K562 (cell line): Measurements from ENCODE around the gene HAUS3. TPM values are rescaled to one million over a fixed set of nuclear protein-coding genes. Genes with fewer than 3 reads are reported as not detected.

ENCODE experiments used
- ATAC-seq: fragments of 200-7000 bp; cut with Tn5 transposase; 3 replicates; pipeline ENCODE4 v1.9.1; 2020; ENCODE audit warnings: moderate library complexity
- BruUV-seq: library from RNA; stranded (reverse); fragments of 400-500 nt; replicated peaks from 2 replicates; lab custom pipeline; 2021; lab: Mats Ljungman, UMichigan
- CTCF ChIA-PET: fragments of 300-600 bp; formaldehyde crosslinking; extraction: SDS; loops from one replicate; lab custom pipeline; 2021; ENCODE audit warnings: low intra/inter-chr PET ratio; lab: Yijun Ruan, JAX
- POLR2A ChIA-PET: fragments of 300-600, 350-650 bp; sonication (Branson Sonifier 250); formaldehyde crosslinking; extraction: SDS; loops from one replicate; lab custom pipeline; 2021; ENCODE audit warnings: antibody characterized with exemption, inconsistent platforms; lab: Yijun Ruan, JAX
- DNase-seq, 4 experiments: peaks; one replicate each; pipeline versions ENCODE4 v3.0.0 to v3.0.0-alpha.2; 2011 to 2018; ENCODE audit warnings: low spot score in 3 of 4, mixed read lengths in 3 of 4; ENCODE audit errors: extremely low read depth in 1 of 4
- FAIRE-seq: peaks from 2 replicates; lab custom pipeline; 2011; peaks lifted over from hg19 to GRCh38; lab: Jason Lieb, UNC
- H2AFZ ChIP-seq: 2 replicates; pipeline ENCODE4 v1.6.0; 2011; ENCODE audit warnings: low read depth, low read length, control low read depth, inconsistent platforms
- H3K27ac ChIP-seq: fragments of 200-600 bp; 3 replicates; pipeline ENCODE4 v1.8.0; 2011; ENCODE audit warnings: low read depth, mild to moderate bottlenecking, control low read depth, inconsistent platforms, low read length, moderate library complexity, mixed read lengths; ENCODE audit errors: extremely low read depth
- H3K27me3 ChIP-seq, 2 experiments: fragments of 300-600 bp in 1 of 2; 2 replicates in 1 of 2; 3 replicates in 1 of 2; pipeline versions ENCODE4 v1.6.0 to v1.8.0; 2011; ENCODE audit warnings: inconsistent platforms in 2 of 2, low read length in 2 of 2, mild to moderate bottlenecking in 1 of 2, mixed read lengths in 1 of 2, moderate library complexity in 1 of 2; ENCODE audit not compliant: control insufficient read depth in 2 of 2, insufficient read depth in 2 of 2
- H3K36me3 ChIP-seq: fragments of 300-600 bp; 3 replicates; pipeline ENCODE4 v1.8.0; 2011; ENCODE audit warnings: mild to moderate bottlenecking, low read length, inconsistent platforms; ENCODE audit not compliant: control insufficient read depth, insufficient read depth
- H3K4me1 ChIP-seq, 2 experiments: fragments of 200-600 bp in 1 of 2; replicated peaks in 1 of 2; 2 replicates in 1 of 2; 3 replicates in 1 of 2; pipeline versions ENCODE4 v1.5.1 to v1.8.0; 2011; ENCODE audit warnings: inconsistent platforms in 2 of 2, low read length in 2 of 2, mild to moderate bottlenecking in 1 of 2, mixed read lengths in 1 of 2, moderate library complexity in 1 of 2; ENCODE audit not compliant: control insufficient read depth in 2 of 2, insufficient read depth in 2 of 2
- H3K4me2 ChIP-seq: 2 replicates; pipeline ENCODE4 v1.6.1; 2011; ENCODE audit warnings: low read length, control low read depth, inconsistent platforms, mixed read lengths; ENCODE audit not compliant: insufficient read depth
- H3K4me3 ChIP-seq: fragments of 200-600 bp; sonication (generic), shearing (Covaris generic); 2 replicates; pipeline ENCODE4 v1.5.1; 2016; ENCODE audit warnings: control low read depth, inconsistent platforms
- H3K79me2 ChIP-seq: fragments of 200-600 bp; 3 replicates; pipeline ENCODE4 v1.8.0; 2011; ENCODE audit warnings: low read length, inconsistent platforms; ENCODE audit not compliant: control insufficient read depth, insufficient read depth
- H3K9ac ChIP-seq, 2 experiments: 2 replicates each; pipeline versions ENCODE4 v1.6.0 to v1.6.1; 2011; ENCODE audit warnings: low read depth in 2 of 2, low read length in 2 of 2, control low read depth in 1 of 2, inconsistent platforms in 1 of 2, mild to moderate bottlenecking in 1 of 2, mixed read lengths in 1 of 2; ENCODE audit not compliant: insufficient read depth in 1 of 2
- H3K9me1 ChIP-seq: one replicate; pipeline ENCODE4 v1.6.0; 2011; ENCODE audit warnings: inconsistent platforms, mild to moderate bottlenecking, low read length, moderate library complexity; ENCODE audit not compliant: control insufficient read depth, insufficient read depth
- H3K9me3 ChIP-seq: replicated peaks from 2 replicates; pipeline ENCODE4 v1.5.1; 2011; ENCODE audit warnings: low read depth, low read length, inconsistent platforms; ENCODE audit not compliant: control insufficient read depth, insufficient read depth
- H4K20me1 ChIP-seq: replicated peaks from 2 replicates; pipeline ENCODE4 v1.6.1; 2011; ENCODE audit warnings: low read length, inconsistent platforms, mixed read lengths; ENCODE audit not compliant: control insufficient read depth, insufficient read depth
- BMI1 ChIP-seq: fragments of 150-350 bp; IDR thresholded peaks from 2 replicates; pipeline ENCODE4 v1.6.1; 2014; ENCODE audit warnings: low read length
- POLR3A ChIP-seq: IDR thresholded peaks from 2 replicates; pipeline ENCODE4 v1.6.1; 2011; ENCODE audit warnings: borderline replicate concordance, mild to moderate bottlenecking, moderate library complexity; ENCODE audit not compliant: insufficient read length, insufficient read depth; ENCODE audit errors: extremely low read depth
- RBM34 ChIP-seq: fragments of 200-400 bp; formaldehyde crosslinking; IDR thresholded peaks from 2 replicates; pipeline ENCODE4 v1.6.1; 2018; ENCODE audit warnings: low read length, borderline replicate concordance; ENCODE audit not compliant: insufficient read depth
- RFX5 ChIP-seq: IDR thresholded peaks from 2 replicates; pipeline ENCODE4 v1.6.1; 2011; ENCODE audit warnings: low read depth, mild to moderate bottlenecking, improper control_type of control experiment, low read length
- SMC3 ChIP-seq: conservative IDR thresholded peaks from 2 replicates; pipeline ENCODE4 v1.6.1; 2011; ENCODE audit warnings: low read depth, low read length, improper control_type of control experiment; ENCODE audit not compliant: insufficient read depth
- ZNF146 ChIP-seq: IDR thresholded peaks from one replicate; pipeline ENCODE4 v1.6.1; 2018; ENCODE audit warnings: missing compliant biosample characterization; ENCODE audit not compliant: unreplicated experiment
- ZNF174 ChIP-seq: fragments of 250-450 bp; sonication (Bioruptor Pico); IDR thresholded peaks from 2 replicates; pipeline ENCODE4 v1.4.0; 2020; ENCODE audit warnings: mild to moderate bottlenecking
- ZNF589 ChIP-seq: fragments of 200-800 bp; sonication (Bioruptor generic); IDR thresholded peaks from 2 replicates; pipeline ENCODE4 v1.6.1; 2016; ENCODE audit warnings: low read depth, missing genetic modification characterization, missing compliant biosample characterization
- ZNF696 ChIP-seq: fragments of 250-450 bp; sonication (Bioruptor Pico); conservative IDR thresholded peaks from 2 replicates; pipeline ENCODE4 v1.4.0; 2020; ENCODE audit warnings: mild to moderate bottlenecking, moderate library complexity
- WGBS: fragments of 100-300 bp; shearing (Covaris generic); methylation state at CpG from one replicate; pipeline ENCODE4 v1.1.6; 2016; ENCODE audit warnings: low coverage, mixed read lengths; ENCODE audit not compliant: insufficient coverage; ENCODE audit errors: missing lambda C conversion rate; 5-methylcytosine and 5-hydroxymethylcytosine counted together
- in situ Hi-C: fragments of 300-500 bp; cut with MboI; formaldehyde crosslinking; loops from 4 replicates; pipeline ENCODE4 v1.15.0; 2018; ENCODE audit warnings: inconsistent platforms, mixed read lengths
- intact Hi-C: fragments of 100-400 bp; cut with micrococcal nuclease; formaldehyde crosslinking; loops from 2 replicates; pipeline ENCODE4 v1.14.2; 2022
- polyA plus RNA-seq, 8 experiments: library from polyadenylated mRNA; depleted of rRNA in 4 of 8; stranded (reverse) in 5 of 8; unstranded in 3 of 8; fragments of >200 nt; fragmentation: Nextera tagmentation in 2 of 8; fragmentation: Illumina TruSeq in 1 of 8; extraction: Ambion mirVana in 2 of 8; extraction: Trizol in 1 of 8; gene quantifications; 2 replicates each; pipeline versions ENCODE4 v1.2.1 to v1.2.3, GENCODE V29; 2011 to 2014; ENCODE audit warnings: inconsistent platforms in 1 of 8, missing spikeins in 1 of 8
- total RNA-seq, 7 experiments: library from RNA; depleted of rRNA in 6 of 7; stranded (reverse); fragments of >200 nt in 6 of 7; fragmentation: Illumina TruSeq in 2 of 7; extraction: Trizol in 2 of 7; gene quantifications; 2 replicates each; pipeline versions ENCODE4 v1.2.1 to v1.2.3, GENCODE V29; 2011 to 2021; ENCODE audit warnings: low replicate concordance in 1 of 7
- TF ChIP-seq, protein P1 (sequence below): sonication (generic); formaldehyde crosslinking; IDR thresholded peaks from 2 replicates; pipeline ENCODE4 v1.5.0; 2020; ENCODE audit warnings: missing genetic modification reagents
- TF ChIP-seq, protein P2 (sequence below): sonication (generic); formaldehyde crosslinking; IDR thresholded peaks from 2 replicates; pipeline ENCODE4 v1.8.0; 2023; ENCODE audit warnings: mild to moderate bottlenecking, missing genetic modification reagents
- TF ChIP-seq, protein P3 (sequence below): sonication (generic); formaldehyde crosslinking; IDR thresholded peaks from 2 replicates; pipeline ENCODE4 v1.8.0; 2022; ENCODE audit warnings: mild to moderate bottlenecking, missing genetic modification reagents
- TF ChIP-seq, protein P4 (sequence below): sonication (generic); formaldehyde crosslinking; IDR thresholded peaks from 2 replicates; pipeline ENCODE4 v1.9.0; 2022; ENCODE audit warnings: mild to moderate bottlenecking, missing genetic modification reagents

The HAUS3 gene
- total and polyA plus RNA-seq, 9 of the 15 experiments (the other 6 are each of a cell fraction or from before 2014, with no cell fraction given), result 8.9 to 25.7 (median 21.5) TPM

DNA sequence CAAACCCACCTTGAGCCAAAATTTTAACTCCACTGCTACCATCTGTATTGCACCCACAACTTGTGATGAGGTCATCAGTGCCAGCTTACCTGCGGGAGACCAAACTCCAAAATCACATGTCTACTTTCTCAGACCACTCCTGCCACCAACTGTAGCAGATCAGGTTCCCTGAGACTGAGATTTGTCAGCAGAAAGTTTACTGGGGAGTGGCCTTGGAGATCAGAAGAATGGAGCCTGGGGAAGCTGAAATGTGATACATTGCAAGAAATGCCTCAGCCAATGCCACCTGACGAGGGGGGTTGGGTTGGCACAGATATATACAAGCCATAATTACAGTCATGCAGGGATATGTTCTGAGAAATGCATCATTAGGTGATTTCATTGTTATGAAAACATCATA lies 19.1 kb downstream of the HAUS3 start:
- no peaks in the 10 kb centered on the region for H3K79me2 ChIP-seq
- H3K4me3 ChIP-seq, result no peak overlapping the region
- H2AFZ ChIP-seq, result no peak overlapping the region
- 0 out of 2 replicates have a peak, but pooled peaks cover 7% of the 10 kb centered on the region for H4K20me1 ChIP-seq
- no peak for FAIRE-seq
- no TSS peak for BruUV-seq
- in situ Hi-C loops (loop anchor here (10.0 kb wide), 1 partner anchor 222 kb away; no protein-coding TSS in a partner anchor), intact Hi-C loops (loop anchor here (5.0 kb wide), 1 partner anchor 129 kb away; no protein-coding TSS in a partner anchor)
- H3K9me3 ChIP-seq, result no peaks in the 10 kb centered on the region
- 77% methylated on average over 2 of the region's 2 CpGs for WGBS
- peaks cover 19% of the 10 kb centered on the region; the same call in 2 of the 3 replicates for H3K36me3 ChIP-seq
- H3K4me2 ChIP-seq, result no peak overlapping the region
- H3K9me1 ChIP-seq, result no peaks in the 10 kb centered on the region
- no peak overlapping the region; a peak in 1 of 4 replicates for H3K9ac ChIP-seq
- CTCF ChIA-PET, result interaction anchor here (0.5 kb wide), 1 partner anchor 10 kb away, joined by 3 read pairs; no protein-coding TSS in a partner anchor
- ATAC-seq, result no peak
- no peaks in the 10 kb centered on the region for H3K27me3 ChIP-seq
- no peak overlapping the region for H3K27ac ChIP-seq
- DNase-seq, result no peak
- POLR2A ChIA-PET, result interaction anchor here (1.0 to 1.2 kb wide), 2 partner anchors 18 to 35 kb away, joined by 3 to 4 read pairs; no protein-coding TSS in a partner anchor
- no peaks in the 10 kb centered on the region; a peak in 1 of 5 replicates for H3K4me1 ChIP-seq
- TF ChIP-seq, protein P1, sequence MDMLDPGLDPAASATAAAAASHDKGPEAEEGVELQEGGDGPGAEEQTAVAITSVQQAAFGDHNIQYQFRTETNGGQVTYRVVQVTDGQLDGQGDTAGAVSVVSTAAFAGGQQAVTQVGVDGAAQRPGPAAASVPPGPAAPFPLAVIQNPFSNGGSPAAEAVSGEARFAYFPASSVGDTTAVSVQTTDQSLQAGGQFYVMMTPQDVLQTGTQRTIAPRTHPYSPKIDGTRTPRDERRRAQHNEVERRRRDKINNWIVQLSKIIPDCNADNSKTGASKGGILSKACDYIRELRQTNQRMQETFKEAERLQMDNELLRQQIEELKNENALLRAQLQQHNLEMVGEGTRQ (CRISPR knock-in tag), result no peak
- TF ChIP-seq POLR3A (no peak), ZNF174 (no peak), ZNF696 (CRISPR knock-in tag) (no peak), BMI1 (no peak), SMC3 (no peak), RFX5 (no peak), ZNF146 (CRISPR knock-in tag) (no peak), RBM34 (no peak), ZNF589 (CRISPR knock-in tag) (no peak)
- TF ChIP-seq, protein P2, sequence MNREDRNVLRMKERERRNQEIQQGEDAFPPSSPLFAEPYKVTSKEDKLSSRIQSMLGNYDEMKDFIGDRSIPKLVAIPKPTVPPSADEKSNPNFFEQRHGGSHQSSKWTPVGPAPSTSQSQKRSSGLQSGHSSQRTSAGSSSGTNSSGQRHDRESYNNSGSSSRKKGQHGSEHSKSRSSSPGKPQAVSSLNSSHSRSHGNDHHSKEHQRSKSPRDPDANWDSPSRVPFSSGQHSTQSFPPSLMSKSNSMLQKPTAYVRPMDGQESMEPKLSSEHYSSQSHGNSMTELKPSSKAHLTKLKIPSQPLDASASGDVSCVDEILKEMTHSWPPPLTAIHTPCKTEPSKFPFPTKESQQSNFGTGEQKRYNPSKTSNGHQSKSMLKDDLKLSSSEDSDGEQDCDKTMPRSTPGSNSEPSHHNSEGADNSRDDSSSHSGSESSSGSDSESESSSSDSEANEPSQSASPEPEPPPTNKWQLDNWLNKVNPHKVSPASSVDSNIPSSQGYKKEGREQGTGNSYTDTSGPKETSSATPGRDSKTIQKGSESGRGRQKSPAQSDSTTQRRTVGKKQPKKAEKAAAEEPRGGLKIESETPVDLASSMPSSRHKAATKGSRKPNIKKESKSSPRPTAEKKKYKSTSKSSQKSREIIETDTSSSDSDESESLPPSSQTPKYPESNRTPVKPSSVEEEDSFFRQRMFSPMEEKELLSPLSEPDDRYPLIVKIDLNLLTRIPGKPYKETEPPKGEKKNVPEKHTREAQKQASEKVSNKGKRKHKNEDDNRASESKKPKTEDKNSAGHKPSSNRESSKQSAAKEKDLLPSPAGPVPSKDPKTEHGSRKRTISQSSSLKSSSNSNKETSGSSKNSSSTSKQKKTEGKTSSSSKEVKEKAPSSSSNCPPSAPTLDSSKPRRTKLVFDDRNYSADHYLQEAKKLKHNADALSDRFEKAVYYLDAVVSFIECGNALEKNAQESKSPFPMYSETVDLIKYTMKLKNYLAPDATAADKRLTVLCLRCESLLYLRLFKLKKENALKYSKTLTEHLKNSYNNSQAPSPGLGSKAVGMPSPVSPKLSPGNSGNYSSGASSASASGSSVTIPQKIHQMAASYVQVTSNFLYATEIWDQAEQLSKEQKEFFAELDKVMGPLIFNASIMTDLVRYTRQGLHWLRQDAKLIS (CRISPR knock-in tag), result no peak
- TF ChIP-seq, protein P3, sequence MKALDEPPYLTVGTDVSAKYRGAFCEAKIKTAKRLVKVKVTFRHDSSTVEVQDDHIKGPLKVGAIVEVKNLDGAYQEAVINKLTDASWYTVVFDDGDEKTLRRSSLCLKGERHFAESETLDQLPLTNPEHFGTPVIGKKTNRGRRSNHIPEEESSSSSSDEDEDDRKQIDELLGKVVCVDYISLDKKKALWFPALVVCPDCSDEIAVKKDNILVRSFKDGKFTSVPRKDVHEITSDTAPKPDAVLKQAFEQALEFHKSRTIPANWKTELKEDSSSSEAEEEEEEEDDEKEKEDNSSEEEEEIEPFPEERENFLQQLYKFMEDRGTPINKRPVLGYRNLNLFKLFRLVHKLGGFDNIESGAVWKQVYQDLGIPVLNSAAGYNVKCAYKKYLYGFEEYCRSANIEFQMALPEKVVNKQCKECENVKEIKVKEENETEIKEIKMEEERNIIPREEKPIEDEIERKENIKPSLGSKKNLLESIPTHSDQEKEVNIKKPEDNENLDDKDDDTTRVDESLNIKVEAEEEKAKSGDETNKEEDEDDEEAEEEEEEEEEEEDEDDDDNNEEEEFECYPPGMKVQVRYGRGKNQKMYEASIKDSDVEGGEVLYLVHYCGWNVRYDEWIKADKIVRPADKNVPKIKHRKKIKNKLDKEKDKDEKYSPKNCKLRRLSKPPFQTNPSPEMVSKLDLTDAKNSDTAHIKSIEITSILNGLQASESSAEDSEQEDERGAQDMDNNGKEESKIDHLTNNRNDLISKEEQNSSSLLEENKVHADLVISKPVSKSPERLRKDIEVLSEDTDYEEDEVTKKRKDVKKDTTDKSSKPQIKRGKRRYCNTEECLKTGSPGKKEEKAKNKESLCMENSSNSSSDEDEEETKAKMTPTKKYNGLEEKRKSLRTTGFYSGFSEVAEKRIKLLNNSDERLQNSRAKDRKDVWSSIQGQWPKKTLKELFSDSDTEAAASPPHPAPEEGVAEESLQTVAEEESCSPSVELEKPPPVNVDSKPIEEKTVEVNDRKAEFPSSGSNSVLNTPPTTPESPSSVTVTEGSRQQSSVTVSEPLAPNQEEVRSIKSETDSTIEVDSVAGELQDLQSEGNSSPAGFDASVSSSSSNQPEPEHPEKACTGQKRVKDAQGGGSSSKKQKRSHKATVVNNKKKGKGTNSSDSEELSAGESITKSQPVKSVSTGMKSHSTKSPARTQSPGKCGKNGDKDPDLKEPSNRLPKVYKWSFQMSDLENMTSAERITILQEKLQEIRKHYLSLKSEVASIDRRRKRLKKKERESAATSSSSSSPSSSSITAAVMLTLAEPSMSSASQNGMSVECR (CRISPR knock-in tag), result no peak
- TF ChIP-seq, protein P4, sequence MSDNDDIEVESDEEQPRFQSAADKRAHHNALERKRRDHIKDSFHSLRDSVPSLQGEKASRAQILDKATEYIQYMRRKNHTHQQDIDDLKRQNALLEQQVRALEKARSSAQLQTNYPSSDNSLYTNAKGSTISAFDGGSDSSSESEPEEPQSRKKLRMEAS (CRISPR knock-in tag), result no peak
